ENCODE data around the gene AKAP10.
"Not testable (repeated sequence)": the region's sequence is repeated elsewhere in the genome, so short reads cannot be mapped to it uniquely, and the experiment has no call there.

AKAP10 gene

GRCh38 chr17:19868079-19868395 lies 109.6 kb downstream of the AKAP10 start:
- H3K4me1 ChIP-seq: no peaks in the 10 kb centered on the region
- no peak for DNase-seq
- H3K9me3 ChIP-seq: no peaks in the 10 kb centered on the region
- peak overlapping the region; percentile 43 for H3K4me3 ChIP-seq (ENCODE audit: low read depth, low read length)
- no peaks in the 10 kb centered on the region for H3K27me3 ChIP-seq
- TF ChIP-seq, protein P1, sequence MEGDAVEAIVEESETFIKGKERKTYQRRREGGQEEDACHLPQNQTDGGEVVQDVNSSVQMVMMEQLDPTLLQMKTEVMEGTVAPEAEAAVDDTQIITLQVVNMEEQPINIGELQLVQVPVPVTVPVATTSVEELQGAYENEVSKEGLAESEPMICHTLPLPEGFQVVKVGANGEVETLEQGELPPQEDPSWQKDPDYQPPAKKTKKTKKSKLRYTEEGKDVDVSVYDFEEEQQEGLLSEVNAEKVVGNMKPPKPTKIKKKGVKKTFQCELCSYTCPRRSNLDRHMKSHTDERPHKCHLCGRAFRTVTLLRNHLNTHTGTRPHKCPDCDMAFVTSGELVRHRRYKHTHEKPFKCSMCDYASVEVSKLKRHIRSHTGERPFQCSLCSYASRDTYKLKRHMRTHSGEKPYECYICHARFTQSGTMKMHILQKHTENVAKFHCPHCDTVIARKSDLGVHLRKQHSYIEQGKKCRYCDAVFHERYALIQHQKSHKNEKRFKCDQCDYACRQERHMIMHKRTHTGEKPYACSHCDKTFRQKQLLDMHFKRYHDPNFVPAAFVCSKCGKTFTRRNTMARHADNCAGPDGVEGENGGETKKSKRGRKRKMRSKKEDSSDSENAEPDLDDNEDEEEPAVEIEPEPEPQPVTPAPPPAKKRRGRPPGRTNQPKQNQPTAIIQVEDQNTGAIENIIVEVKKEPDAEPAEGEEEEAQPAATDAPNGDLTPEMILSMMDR (IDR thresholded peaks at IDR 0.05; ENCODE audit: low read depth, low read length): no peak
- no peaks in the 10 kb centered on the region for H3K36me3 ChIP-seq

DNA sequence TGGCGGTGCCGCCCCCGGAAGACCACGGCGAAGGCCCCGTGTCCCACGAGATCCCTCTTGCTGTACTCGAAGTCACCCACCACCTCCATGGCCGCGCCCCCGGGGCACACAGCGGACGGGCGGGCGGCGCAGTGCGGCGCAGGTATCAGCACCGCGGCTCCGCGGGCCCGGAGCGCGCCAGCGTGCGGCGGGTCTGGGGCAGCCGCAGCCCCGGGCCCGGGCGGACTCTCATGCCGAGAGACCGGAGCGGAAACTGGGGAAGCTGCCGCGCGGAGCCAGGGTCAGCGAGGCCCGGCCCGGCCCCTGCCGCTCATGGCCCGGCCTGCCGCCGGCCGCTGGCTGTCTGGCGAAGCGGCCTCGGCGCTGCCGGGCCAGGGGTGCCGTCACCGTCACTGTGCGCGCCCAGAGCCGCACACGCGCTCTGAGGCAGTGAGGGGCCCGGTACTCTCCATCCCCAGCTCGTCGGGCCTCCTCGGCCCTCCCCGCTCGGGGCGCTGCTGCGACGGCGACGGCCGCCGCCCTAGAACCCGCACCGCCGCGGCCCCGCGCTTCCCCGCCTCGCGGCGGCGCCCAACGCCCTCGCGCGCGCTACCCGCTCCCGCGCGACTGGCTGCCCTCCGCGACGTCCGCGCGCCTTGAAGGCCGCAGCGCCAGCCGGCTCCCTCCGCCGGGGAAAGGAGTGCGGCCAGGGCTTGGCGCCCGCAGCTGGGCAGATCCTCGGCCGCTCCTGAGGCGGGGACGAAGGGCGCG lies 110.1 kb downstream of the AKAP10 start, which contains the start of gene ULK2:
ULK2 (minus strand) TSS at position 608 of the 750 bp plus-strand sequence; CDS start at position 89, 519 bp downstream.
- peak; percentile 43 for DNase-seq
- H3K4me3 ChIP-seq (ENCODE audit: low read depth, low read length): peak within 1 kb of the TSS; percentile 64
- H3K4me1 ChIP-seq: no peaks in the 10 kb centered on the region
- TF ChIP-seq, protein P1 (IDR thresholded peaks at IDR 0.05; ENCODE audit: low read depth, low read length): no peak
- H3K9me3 ChIP-seq: no peaks in the 10 kb centered on the region
- H3K36me3 ChIP-seq: no peaks in the 10 kb centered on the region
- H3K27me3 ChIP-seq: no peaks in the 10 kb centered on the region

- DNase-seq: peak; percentile 57
- Histone ChIP-seq H3K4me3 (ENCODE audit: low read depth, low read length) (peak overlapping the region; percentile 64), H3K27me3 (no peaks in the 10 kb centered on the region), H3K4me1 (no peaks in the 10 kb centered on the region), H3K9me3 (no peaks in the 10 kb centered on the region), H3K36me3 (no peaks in the 10 kb centered on the region)
- TF ChIP-seq, protein P1 (IDR thresholded peaks at IDR 0.05; ENCODE audit: low read depth, low read length): peak; percentile 23; the same call in 1 of the 2 replicates
Observed at GRCh38 chr17:19867079-19867328, 110.6 kb downstream of the AKAP10 start.

DNA sequence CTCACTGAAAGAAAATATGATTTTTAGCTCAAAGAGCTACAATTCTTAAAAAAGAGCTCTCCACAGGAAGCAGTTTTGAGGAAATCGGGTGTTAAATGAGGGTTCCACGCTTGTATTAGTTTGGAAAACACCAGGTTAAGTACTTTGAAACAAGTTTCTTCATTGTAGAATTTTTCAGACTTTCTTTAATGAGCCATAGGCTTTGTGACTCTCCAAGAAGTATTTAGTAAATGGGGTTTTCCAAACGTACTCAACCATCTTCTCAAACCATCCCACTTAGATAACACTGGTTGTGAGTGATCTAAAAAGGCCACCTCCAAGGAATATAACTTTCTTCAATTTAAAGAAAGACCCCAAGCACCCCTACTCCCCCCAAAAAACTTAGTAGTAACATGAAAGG lies 112.6 kb downstream of the AKAP10 start:
- Histone ChIP-seq H3K9me3 (no peaks in the 10 kb centered on the region), H3K27me3 (no peaks in the 10 kb centered on the region), H3K4me1 (no peaks in the 10 kb centered on the region), H3K36me3 (no peaks in the 10 kb centered on the region), H3K4me3 (ENCODE audit: low read depth, low read length) (no peak overlapping the region)
- no peak for DNase-seq
- TF ChIP-seq, protein P1 (IDR thresholded peaks at IDR 0.05; ENCODE audit: low read depth, low read length): no peak

DNA sequence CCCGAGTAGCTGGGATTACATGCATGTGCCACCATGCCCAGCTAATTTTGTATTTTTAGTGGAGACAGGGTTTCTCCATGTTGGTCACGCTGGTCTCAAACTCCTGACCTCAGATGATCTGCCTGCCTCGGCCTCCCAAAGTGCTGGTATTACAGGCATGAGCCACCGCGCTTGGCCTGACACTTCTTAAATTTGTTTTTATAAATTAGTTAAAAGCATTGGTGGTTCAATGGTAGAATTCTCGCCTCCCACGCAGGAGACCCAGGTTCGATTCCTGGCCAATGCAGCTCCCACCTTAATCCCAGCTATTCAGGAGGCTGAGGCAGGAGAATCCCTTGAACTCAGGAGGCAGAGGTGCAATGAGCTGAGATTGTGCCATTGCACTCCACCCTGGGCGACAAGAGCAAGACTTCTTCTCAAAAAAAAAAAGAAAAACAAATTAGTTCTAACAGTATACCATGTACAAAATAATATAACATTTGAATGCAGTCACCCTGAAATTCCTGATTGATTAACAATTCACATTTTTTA lies 116.9 kb downstream of the AKAP10 start:
- not testable (repeated sequence) for H3K36me3 ChIP-seq; DNase-seq; H3K4me3 ChIP-seq (ENCODE audit: low read depth, low read length); H3K27me3 ChIP-seq; H3K9me3 ChIP-seq; H3K4me1 ChIP-seq

DNA sequence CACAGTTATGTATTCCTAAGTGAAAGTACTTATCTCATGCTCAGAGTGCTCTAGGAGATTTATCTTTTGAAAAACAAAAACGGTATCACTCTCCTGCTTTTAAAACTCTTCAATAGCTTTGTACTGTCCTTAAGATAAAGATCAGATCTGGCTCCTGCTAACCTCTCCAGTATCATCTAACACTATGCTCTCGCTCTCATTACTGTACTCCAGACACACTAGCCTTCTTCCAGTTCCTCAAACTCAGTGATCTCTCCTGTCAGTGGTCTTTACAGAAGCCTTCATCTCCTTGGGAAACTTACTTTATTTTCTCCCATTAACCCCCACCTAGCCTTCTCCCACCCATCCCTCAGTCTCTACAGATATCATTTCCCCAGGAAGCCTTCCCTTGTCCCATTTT lies 120.0 kb downstream of the AKAP10 start:
- H3K27me3 ChIP-seq: no peaks in the 10 kb centered on the region

More for the DNA sequence above, 120.0 kb downstream of the AKAP10 start:
- H3K36me3 ChIP-seq: no peaks in the 10 kb centered on the region
- DNase-seq: no peak
- TF ChIP-seq, protein P1 (IDR thresholded peaks at IDR 0.05; ENCODE audit: low read depth, low read length): no peak
- H3K4me1 ChIP-seq: no peaks in the 10 kb centered on the region
- H3K9me3 ChIP-seq: no peaks in the 10 kb centered on the region
- H3K4me3 ChIP-seq (ENCODE audit: low read depth, low read length): no peak overlapping the region
